Smooth muscle cell (in vitro differentiated cells): ENCODE measurements around the gene FBXL13. TPM values are rescaled to one million over a fixed set of nuclear protein-coding genes. Genes with fewer than 3 reads are reported as not detected.

Experiments used
- DNase-seq: peaks from one replicate; lab custom pipeline; 2025; ENCODE audit not compliant: unreplicated experiment; lab: John Stamatoyannopoulos, UW
- H2AFZ ChIP-seq: fragments of 200-600 bp; sonication (generic); 2 replicates; pipeline ENCODE4 v1.6.0; 2016; ENCODE audit warnings: antibody characterized with exemption, low read depth, mild to moderate bottlenecking
- H3F3A ChIP-seq: fragments of 200-600 bp; sonication (generic); 2 replicates; pipeline ENCODE4 v1.6.0; 2017; ENCODE audit warnings: antibody characterized with exemption, low read depth
- H3K27ac ChIP-seq: fragments of 200-600 bp; sonication (generic); 2 replicates; pipeline ENCODE4 v1.5.1; 2016; ENCODE audit warnings: low read depth, mild to moderate bottlenecking
- H3K27me3 ChIP-seq: fragments of 200-600 bp; sonication (generic); 2 replicates; pipeline ENCODE4 v1.6.1; 2016; ENCODE audit warnings: low read depth, mild to moderate bottlenecking
- H3K36me3 ChIP-seq: fragments of 200-600 bp; sonication (generic); 2 replicates; pipeline ENCODE4 v1.5.1; 2016; ENCODE audit warnings: low read depth
- H3K4me1 ChIP-seq: fragments of 200-600 bp; sonication (generic); 2 replicates; pipeline ENCODE4 v1.5.1; 2016; ENCODE audit warnings: low read depth
- H3K4me2 ChIP-seq: fragments of 200-600 bp; sonication (generic); 2 replicates; pipeline ENCODE4 v1.6.0; 2016; ENCODE audit warnings: mild to moderate bottlenecking
- H3K4me3 ChIP-seq: fragments of 200-600 bp; sonication (generic); 2 replicates; pipeline ENCODE4 v1.5.1; 2016; ENCODE audit warnings: mild to moderate bottlenecking
- H3K79me2 ChIP-seq: fragments of 200-600 bp; sonication (generic); 2 replicates; pipeline ENCODE4 v1.6.0; 2016; ENCODE audit warnings: low read depth, mild to moderate bottlenecking
- H3K9ac ChIP-seq: fragments of 200-600 bp; sonication (generic); 2 replicates; pipeline ENCODE4 v1.6.0; 2016; ENCODE audit warnings: low read depth
- H3K9me3 ChIP-seq: fragments of 200-600 bp; sonication (generic); replicated peaks from 2 replicates; pipeline ENCODE4 v1.5.1; 2016; ENCODE audit warnings: low read depth
- H4K20me1 ChIP-seq: fragments of 200-600 bp; sonication (generic); 2 replicates; pipeline ENCODE4 v1.6.0; 2016; ENCODE audit warnings: low read depth
- WGBS: methylation state at CpG from one replicate; pipeline ENCODE4 v1.1.7; 2016; ENCODE audit warnings: low lambda C conversion rate; 5-methylcytosine and 5-hydroxymethylcytosine counted together
- polyA plus RNA-seq: library from polyadenylated mRNA; unstranded; fragments of >200 nt; fragmentation: Nextera tagmentation; extraction: Ambion mirVana; gene quantifications from 2 replicates; pipeline ENCODE4 v1.2.1, GENCODE V29; 2016
- total RNA-seq: library from RNA; depleted of rRNA; stranded (reverse); fragments of >200 nt; gene quantifications from 2 replicates; pipeline ENCODE4 v1.2.3, GENCODE V29; 2014
- TF ChIP-seq, protein P1 (sequence below): fragments of 200-600 bp; sonication (generic); IDR thresholded peaks from 2 replicates; pipeline ENCODE4 v1.5.1; 2017; ENCODE audit warnings: borderline replicate concordance, mild to moderate bottlenecking, antibody characterized with exemption; ENCODE audit not compliant: insufficient read depth, poor library complexity, severe bottlenecking

FBXL13 gene
- total and polyA plus RNA-seq, 2 experiments from 2014 or later, result 2.6 to 12.1 TPM

- no peaks in the 10 kb centered on the region for H3K79me2 ChIP-seq
- no peak overlapping the region for H2AFZ ChIP-seq
- no peaks in the 10 kb centered on the region for H3K36me3 ChIP-seq
- H4K20me1 ChIP-seq, result no peaks in the 10 kb centered on the region
- no peak overlapping the region for H3K9ac ChIP-seq
- H3K27ac ChIP-seq, result no peak overlapping the region
- no peak overlapping the region for H3K4me3 ChIP-seq
- peaks cover 3% of the 10 kb centered on the region for H3F3A ChIP-seq
- no peaks in the 10 kb centered on the region for H3K27me3 ChIP-seq
- H3K4me1 ChIP-seq, result peaks cover 2% of the 10 kb centered on the region
- no peak overlapping the region for H3K4me2 ChIP-seq
- WGBS, result 63% methylated on average over 3 of the region's 3 CpGs
- no peak for DNase-seq
- no peaks in the 10 kb centered on the region for H3K9me3 ChIP-seq
- TF ChIP-seq, protein P1, sequence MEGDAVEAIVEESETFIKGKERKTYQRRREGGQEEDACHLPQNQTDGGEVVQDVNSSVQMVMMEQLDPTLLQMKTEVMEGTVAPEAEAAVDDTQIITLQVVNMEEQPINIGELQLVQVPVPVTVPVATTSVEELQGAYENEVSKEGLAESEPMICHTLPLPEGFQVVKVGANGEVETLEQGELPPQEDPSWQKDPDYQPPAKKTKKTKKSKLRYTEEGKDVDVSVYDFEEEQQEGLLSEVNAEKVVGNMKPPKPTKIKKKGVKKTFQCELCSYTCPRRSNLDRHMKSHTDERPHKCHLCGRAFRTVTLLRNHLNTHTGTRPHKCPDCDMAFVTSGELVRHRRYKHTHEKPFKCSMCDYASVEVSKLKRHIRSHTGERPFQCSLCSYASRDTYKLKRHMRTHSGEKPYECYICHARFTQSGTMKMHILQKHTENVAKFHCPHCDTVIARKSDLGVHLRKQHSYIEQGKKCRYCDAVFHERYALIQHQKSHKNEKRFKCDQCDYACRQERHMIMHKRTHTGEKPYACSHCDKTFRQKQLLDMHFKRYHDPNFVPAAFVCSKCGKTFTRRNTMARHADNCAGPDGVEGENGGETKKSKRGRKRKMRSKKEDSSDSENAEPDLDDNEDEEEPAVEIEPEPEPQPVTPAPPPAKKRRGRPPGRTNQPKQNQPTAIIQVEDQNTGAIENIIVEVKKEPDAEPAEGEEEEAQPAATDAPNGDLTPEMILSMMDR, result no peak
Measured at GRCh38 chr7:102866535-102867215, 207.9 kb downstream of the FBXL13 start.

- TF ChIP-seq, protein P1, result no peak
- Histone ChIP-seq H2AFZ (no peak overlapping the region), H3K36me3 (no peaks in the 10 kb centered on the region), H3K4me2 (no peak overlapping the region), H3K4me3 (no peak overlapping the region), H3K27me3 (no peaks in the 10 kb centered on the region), H3F3A (no peaks in the 10 kb centered on the region), H4K20me1 (no peaks in the 10 kb centered on the region), H3K9me3 (no peaks in the 10 kb centered on the region), H3K27ac (no peak overlapping the region), H3K4me1 (no peaks in the 10 kb centered on the region), H3K79me2 (no peaks in the 10 kb centered on the region), H3K9ac (no peak overlapping the region)
- no peak for DNase-seq
- WGBS, result 83% methylated on average over 2 of the region's 2 CpGs
Measured at GRCh38 chr7:102864958-102865357, 209.6 kb downstream of the FBXL13 start.

DNA sequence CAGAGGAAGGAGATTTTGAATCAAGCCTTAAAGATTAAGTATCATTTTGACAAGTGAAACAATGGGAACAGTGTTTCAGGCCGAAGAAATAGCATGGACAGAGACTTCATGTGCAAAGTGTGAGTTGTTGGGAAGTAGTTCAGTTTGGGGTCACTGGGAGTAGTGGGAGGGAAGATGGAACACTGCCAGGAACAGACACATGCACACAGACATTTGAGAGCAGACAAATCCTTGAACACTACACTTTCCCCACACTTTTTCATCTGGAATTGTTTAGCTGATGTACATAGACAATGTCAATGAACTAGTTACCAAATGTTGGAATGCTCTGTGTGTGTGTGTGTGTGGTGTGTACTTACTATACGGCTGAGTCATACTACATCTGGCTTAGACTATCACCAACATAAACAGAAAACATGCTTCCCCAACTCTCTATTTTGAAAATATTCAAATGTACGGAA is 214.2 kb downstream of the FBXL13 start:
- no peaks in the 10 kb centered on the region for H3K27me3 ChIP-seq
- no peaks in the 10 kb centered on the region for H3K36me3 ChIP-seq
- H4K20me1 ChIP-seq, result no peaks in the 10 kb centered on the region
- no peaks in the 10 kb centered on the region for H3K79me2 ChIP-seq
- H3K4me3 ChIP-seq, result no peak overlapping the region
- no peak overlapping the region for H3K9ac ChIP-seq
- H3K9me3 ChIP-seq, result no peaks in the 10 kb centered on the region
- H3K4me1 ChIP-seq, result peaks cover 5% of the 10 kb centered on the region
- H3K4me2 ChIP-seq, result peak overlapping the region; percentile 8
- no peak for DNase-seq
- 23% methylated on average over 3 of the region's 3 CpGs for WGBS
- H2AFZ ChIP-seq, result no peak overlapping the region
- peak overlapping the region; percentile 63 for H3K27ac ChIP-seq
- TF ChIP-seq, protein P1, result no peak
- H3F3A ChIP-seq, result peaks cover 9% of the 10 kb centered on the region

GRCh38 chr7:102859799-102860125 is 214.8 kb downstream of the FBXL13 start:
- WGBS, result 77% methylated on average over 3 of the region's 3 CpGs
- H3K36me3 ChIP-seq, result no peaks in the 10 kb centered on the region
- H3F3A ChIP-seq, result peaks cover 9% of the 10 kb centered on the region
- no peak overlapping the region for H2AFZ ChIP-seq
- H3K9me3 ChIP-seq, result no peaks in the 10 kb centered on the region
- H3K79me2 ChIP-seq, result no peaks in the 10 kb centered on the region
- peaks cover 5% of the 10 kb centered on the region for H3K4me1 ChIP-seq
- H3K27me3 ChIP-seq, result no peaks in the 10 kb centered on the region
- peak overlapping the region; percentile 63 for H3K27ac ChIP-seq
- H4K20me1 ChIP-seq, result no peaks in the 10 kb centered on the region
- no peak overlapping the region for H3K9ac ChIP-seq
- TF ChIP-seq, protein P1, result no peak
- DNase-seq, result no peak
- H3K4me2 ChIP-seq, result peak overlapping the region; percentile 8
- no peak overlapping the region for H3K4me3 ChIP-seq
